ENCODE measurements around the gene SCAMP2. TPM values are rescaled to one million over a fixed set of nuclear protein-coding genes. Genes with fewer than 3 reads are reported as not detected.
"Not testable (repeated sequence)": the region's sequence is repeated elsewhere in the genome, so short reads cannot be mapped to it uniquely, and the experiment has no call there.

SCAMP2 gene
- 100 to 1,000 TPM; 154 to 234 (median 193) TPM for total RNA-seq

- intact Hi-C loops (cut with DNase I; ENCODE audit: low total_unique reads): no loop called here
Observed at GRCh38 chr15:74873036-74873755, at the start of gene SCAMP2. Gene SCAMP2, minus strand, starts transcription at chr15:74873365. Its CDS starts 110 bp downstream, at chr15:74873255.

GRCh38 chr15:74920456-74920855 is 47.3 kb upstream of the SCAMP2 start:
- H3K36me3 ChIP-seq: peaks cover 0 to 91% (median 49%) of the 10 kb centered on the region in 4 donors
- H3K4me1 ChIP-seq: no peaks in the 10 kb centered on the region
- no peaks in the 10 kb centered on the region for H3K9me3 ChIP-seq
- H3K27me3 ChIP-seq: no peaks in the 10 kb centered on the region
- in situ Hi-C loops (cut with MboI; ENCODE audit: low pct_ligation_motif_present in 1 of 4, low pct_unique_long_range_greater_than_20kb in 1 of 4, low sequenced_read_pairs in 3 of 4): no loop called here
- no peak overlapping the region for H3K27ac ChIP-seq
- 84 to 85% methylated on average over 8 of the region's 8 CpGs for WGBS, 2 donors (ENCODE audit: low coverage in 1 of 2)
- TF ChIP-seq POLR2A (IDR thresholded peaks at IDR 0.05) (no peak), CTCF (IDR thresholded peaks at IDR 0.05) (no peak), POLR2AphosphoS5 (IDR thresholded peaks at IDR 0.05) (no peak), EP300 (IDR thresholded peaks at IDR 0.05; ENCODE audit: low read depth) (no peak)
- DNase-seq: no peak
- intact Hi-C loops (cut with DNase I; ENCODE audit: low total_unique reads): no loop called here
- no peak overlapping the region for H3K4me3 ChIP-seq

More at GRCh38 chr15:74873036-74873755, at the start of gene SCAMP2:
- TF ChIP-seq CTCF (IDR thresholded peaks at IDR 0.05) (no peak), POLR2AphosphoS5 (IDR thresholded peaks at IDR 0.05) (peak; percentile 76 to 95 (median 93)), EP300 (IDR thresholded peaks at IDR 0.05; ENCODE audit: low read depth) (no peak), POLR2A (IDR thresholded peaks at IDR 0.05) (peak; percentile 92)
- Histone ChIP-seq H3K36me3 (no peaks in the 10 kb centered on the region), H3K4me1 (peaks cover 39 to 51% (median 45%) of the 10 kb centered on the region in 4 donors), H3K4me3 (peak within 1 kb of the TSS; percentile 44 to 82 (median 52)), H3K27me3 (no peaks in the 10 kb centered on the region), H3K9me3 (no peaks in the 10 kb centered on the region), H3K27ac (peak within 1 kb of the TSS; percentile 91 to 96 (median 94))
- in situ Hi-C loops (cut with MboI; ENCODE audit: low pct_ligation_motif_present in 1 of 4, low pct_unique_long_range_greater_than_20kb in 1 of 4, low sequenced_read_pairs in 3 of 4): no loop called here
- DNase-seq: peak; percentile 95
- WGBS, 2 donors (ENCODE audit: low coverage in 1 of 2): 0% methylated on average over 40 of the region's 52 CpGs; no CpG with 5 or more reads in 1 of the 2 donors

GRCh38 chr15:74917676-74918075 is 44.5 kb upstream of the SCAMP2 start:
- WGBS, 2 donors (ENCODE audit: low coverage in 1 of 2): 80 to 91% methylated on average over 1 to 6 of the region's 6 CpGs
- in situ Hi-C loops (cut with MboI; ENCODE audit: low pct_ligation_motif_present in 1 of 4, low pct_unique_long_range_greater_than_20kb in 1 of 4, low sequenced_read_pairs in 3 of 4): no loop called here

GRCh38 chr15:74913799-74914198 is 40.6 kb upstream of the SCAMP2 start:
- H3K4me3 ChIP-seq; DNase-seq; H3K4me1 ChIP-seq; H3K27ac ChIP-seq; intact Hi-C loops (cut with DNase I; ENCODE audit: low total_unique reads); H3K9me3 ChIP-seq; in situ Hi-C loops (cut with MboI; ENCODE audit: low pct_ligation_motif_present in 1 of 4, low pct_unique_long_range_greater_than_20kb in 1 of 4, low sequenced_read_pairs in 3 of 4); H3K27me3 ChIP-seq: not testable (repeated sequence)
- peaks cover 0 to 62% (median 28%) of the 10 kb centered on the region in 4 donors for H3K36me3 ChIP-seq
- 97 to 98% methylated on average over 4 to 8 of the region's 8 CpGs for WGBS, 2 donors (ENCODE audit: low coverage in 1 of 2)

More at GRCh38 chr15:74917676-74918075, 44.5 kb upstream of the SCAMP2 start:
- Histone ChIP-seq H3K27me3 (no peaks in the 10 kb centered on the region), H3K27ac (no peak overlapping the region), H3K4me1 (no peaks in the 10 kb centered on the region), H3K4me3 (no peak overlapping the region), H3K9me3 (no peaks in the 10 kb centered on the region), H3K36me3 (peaks cover 0 to 78% (median 44%) of the 10 kb centered on the region in 4 donors)
- DNase-seq: no peak
- intact Hi-C loops (cut with DNase I; ENCODE audit: low total_unique reads): no loop called here
- TF ChIP-seq POLR2AphosphoS5 (IDR thresholded peaks at IDR 0.05): no peak
- no peak for TF ChIP-seq CTCF (IDR thresholded peaks at IDR 0.05)
- TF ChIP-seq POLR2A (IDR thresholded peaks at IDR 0.05): no peak
- TF ChIP-seq EP300 (IDR thresholded peaks at IDR 0.05; ENCODE audit: low read depth): no peak
